ENCODE results near the gene ANKRD13A. TPM values are rescaled to one million over a fixed set of nuclear protein-coding genes. Genes with fewer than 3 reads are reported as not detected.

Gene ANKRD13A
- total and polyA plus RNA-seq, 2 of the 13 experiments (the other 11 are each of a cell fraction or from before 2014, with no cell fraction given) = 34.1 to 41.6 TPM

- TF ChIP-seq ZNF781 (CRISPR knock-in tag; IDR thresholded peaks at IDR 0.05; ENCODE audit: borderline replicate concordance, not compliant biosample characterization) = peak; percentile 32
- TF ChIP-seq HMG20B (CRISPR knock-in tag; conservative IDR thresholded peaks at IDR 0.05) = no peak
- TF ChIP-seq HDAC2 (CRISPR knock-in tag; IDR thresholded peaks at IDR 0.05) = peak; percentile 63; the same call in 1 of the 2 replicates
- TF ChIP-seq ZNF281 (CRISPR knock-in tag; IDR thresholded peaks at IDR 0.05; ENCODE audit: borderline replicate concordance) = no peak
- no peak for TF ChIP-seq ZNF75D (CRISPR knock-in tag; IDR thresholded peaks at IDR 0.05; ENCODE audit: borderline replicate concordance)
- no peak for TF ChIP-seq RFX3 (CRISPR knock-in tag; IDR thresholded peaks at IDR 0.05)
- TF ChIP-seq SOX13 (IDR thresholded peaks at IDR 0.05) = no peak
- TF ChIP-seq SOX13 (CRISPR knock-in tag; conservative IDR thresholded peaks at IDR 0.05 in 1 of 2, IDR thresholded peaks at IDR 0.05 in 1 of 2) = peak in 1 of 2 experiments; percentile 46; a peak in 1 of 4 replicates
- no peak for TF ChIP-seq NFATC3 (CRISPR knock-in tag; IDR thresholded peaks at IDR 0.05)
- TF ChIP-seq ZNF792 (CRISPR knock-in tag; IDR thresholded peaks at IDR 0.05) = no peak
- TF ChIP-seq ZNF740 (CRISPR knock-in tag; IDR thresholded peaks at IDR 0.05) = no peak
- TF ChIP-seq ZSCAN31 (CRISPR knock-in tag; IDR thresholded peaks at IDR 0.05; ENCODE audit: low read depth) = no peak
- no peak for TF ChIP-seq STAT5B (CRISPR knock-in tag; IDR thresholded peaks at IDR 0.05)
- no peak for TF ChIP-seq GPN1 (CRISPR knock-in tag; IDR thresholded peaks at IDR 0.05; ENCODE audit: borderline replicate concordance)
- TF ChIP-seq ZNF501 (CRISPR knock-in tag; IDR thresholded peaks at IDR 0.05) = no peak
- TF ChIP-seq THAP11 (CRISPR knock-in tag; IDR thresholded peaks at IDR 0.05) = no peak
- no peak for TF ChIP-seq ZNF343 (CRISPR knock-in tag; IDR thresholded peaks at IDR 0.05)
- TF ChIP-seq ZNF704 (CRISPR knock-in tag; IDR thresholded peaks at IDR 0.05; ENCODE audit: borderline replicate concordance) = no peak
Observed at GRCh38 chr12:110010853-110011723, 11.9 kb downstream of the ANKRD13A start (continued).

Measured in HepG2 (cell line).